HepG2 (cell line): ENCODE results near the gene ADORA2B. TPM values are rescaled to one million over a fixed set of nuclear protein-coding genes. Genes with fewer than 3 reads are reported as not detected.

Experiments used
- ATF4 ChIP-seq, 2 experiments: fragments of 450-650 bp in 1 of 2; sonication (generic) in 1 of 2; formaldehyde crosslinking; IDR thresholded peaks; 2 replicates each; pipeline versions ENCODE4 v1.5.0 to v1.8.0; 2020 to 2022; ENCODE audit warnings: mild to moderate bottlenecking in 1 of 2, missing genetic modification reagents in 1 of 2
- BRCA1 ChIP-seq: sonication (generic); formaldehyde crosslinking; IDR thresholded peaks from 2 replicates; pipeline ENCODE4 v1.4.0; 2020; ENCODE audit warnings: missing genetic modification reagents
- IKZF4 ChIP-seq: sonication (generic); formaldehyde crosslinking; IDR thresholded peaks from 2 replicates; pipeline ENCODE4 v1.5.1; 2020; ENCODE audit warnings: borderline replicate concordance, mild to moderate bottlenecking, low read depth, missing genetic modification reagents; ENCODE audit errors: not compliant biosample characterization
- ISL2 ChIP-seq: sonication (generic); formaldehyde crosslinking; IDR thresholded peaks from 2 replicates; pipeline ENCODE4 v1.5.0; 2020; ENCODE audit warnings: missing genetic modification reagents
- MLXIP ChIP-seq: sonication (generic); formaldehyde crosslinking; IDR thresholded peaks from 2 replicates; pipeline ENCODE4 v1.9.0; 2021; ENCODE audit warnings: missing genetic modification reagents, borderline replicate concordance
- PHB2 ChIP-seq: fragments of 450-650 bp; IDR thresholded peaks from 2 replicates; pipeline ENCODE4 v1.6.1; 2018; ENCODE audit not compliant: partially characterized antibody
- PRDM4 ChIP-seq: sonication (generic); formaldehyde crosslinking; IDR thresholded peaks from 2 replicates; pipeline ENCODE4 v1.9.0; 2021; ENCODE audit warnings: missing genetic modification reagents, borderline replicate concordance
- REXO4 ChIP-seq: sonication (generic); formaldehyde crosslinking; IDR thresholded peaks from 2 replicates; pipeline ENCODE4 v1.8.0; 2022; ENCODE audit warnings: missing genetic modification reagents, mild to moderate bottlenecking, borderline replicate concordance
- SKIL ChIP-seq: sonication (generic); formaldehyde crosslinking; IDR thresholded peaks from 2 replicates; pipeline ENCODE4 v1.8.0; 2022; ENCODE audit warnings: missing genetic modification reagents, mild to moderate bottlenecking, moderate library complexity, borderline replicate concordance
- SOX5 ChIP-seq: IDR thresholded peaks from 2 replicates; pipeline ENCODE4 v1.6.1; 2016; ENCODE audit warnings: borderline replicate concordance
- TBX2 ChIP-seq: sonication (generic); formaldehyde crosslinking; IDR thresholded peaks from 2 replicates; pipeline ENCODE4 v1.5.0; 2020; ENCODE audit warnings: missing genetic modification reagents, mild to moderate bottlenecking, borderline replicate concordance
- ZNF33B ChIP-seq: sonication (generic); formaldehyde crosslinking; IDR thresholded peaks from 2 replicates; pipeline ENCODE4 v1.5.1; 2020; ENCODE audit warnings: mild to moderate bottlenecking, missing genetic modification reagents
- ZNF558 ChIP-seq: sonication (generic); formaldehyde crosslinking; IDR thresholded peaks from 2 replicates; pipeline ENCODE4 v1.9.0; 2022; ENCODE audit warnings: mild to moderate bottlenecking, missing genetic modification reagents, borderline replicate concordance
- ZNF574 ChIP-seq: sonication (generic); formaldehyde crosslinking; IDR thresholded peaks from 2 replicates; pipeline ENCODE4 v1.4.0; 2020; ENCODE audit warnings: missing genetic modification reagents
- ZNF781 ChIP-seq: sonication (generic); formaldehyde crosslinking; IDR thresholded peaks from 2 replicates; pipeline ENCODE4 v1.5.1; 2020; ENCODE audit warnings: borderline replicate concordance, mild to moderate bottlenecking, missing genetic modification reagents; ENCODE audit errors: not compliant biosample characterization
- polyA plus RNA-seq, 8 experiments: library from polyadenylated mRNA; depleted of rRNA in 3 of 8; stranded (reverse) in 7 of 8; unstranded in 1 of 8; fragments of >200 nt; fragmentation: Illumina TruSeq in 4 of 8; extraction: Trizol in 4 of 8; gene quantifications; 2 replicates each; pipeline versions ENCODE4 v1.2.1 to v1.2.3, GENCODE V29; 2011 to 2016; ENCODE audit warnings: low read depth in 4 of 8, missing spikeins in 1 of 8, mixed read lengths in 1 of 8; ENCODE audit not compliant: insufficient read depth in 1 of 8
- total RNA-seq, 5 experiments: library from RNA; depleted of rRNA; stranded (reverse); fragments of >200 nt; fragmentation: Illumina TruSeq; extraction: Trizol; gene quantifications; 2 replicates each; pipeline ENCODE4 v1.2.3, GENCODE V29; 2016; ENCODE audit warnings: low read depth in 1 of 5

The ADORA2B gene
- total and polyA plus RNA-seq, 2 of the 13 experiments (the other 11 are each of a cell fraction or from before 2014, with no cell fraction given), result 10.4 to 20.0 TPM

- TF ChIP-seq MLXIP (CRISPR knock-in tag) (peak; percentile 69; the same call in 1 of the 2 replicates), ZNF781 (CRISPR knock-in tag) (no peak), REXO4 (no peak), ZNF574 (CRISPR knock-in tag) (peak; percentile 90), ISL2 (CRISPR knock-in tag) (peak; percentile 87), ZNF33B (CRISPR knock-in tag) (peak; percentile 97), SKIL (CRISPR knock-in tag) (peak; percentile 93), SOX5 (CRISPR knock-in tag) (peak; percentile 76; the same call in 1 of the 2 replicates), BRCA1 (0 out of 2 replicates have a peak, but pooled peaks have one; percentile 40), PRDM4 (CRISPR knock-in tag) (no peak), TBX2 (CRISPR knock-in tag) (peak; percentile 96), PHB2 (no peak), ZNF558 (CRISPR knock-in tag) (no peak; the same call in 1 of the 2 replicates), ATF4 (CRISPR knock-in tag; IDR thresholded peaks at IDR 0.05) (peak in 1 of 2 experiments; percentile 84; a peak in 2 of 4 replicates), IKZF4 (CRISPR knock-in tag) (peak; percentile 95)
These were observed 54.4 kb downstream of the ADORA2B start, which contains the start of the genes TTC19 and ZSWIM7 (continued) for GRCh38 chr17:15999141-15999973.
